B cell (primary cell): ENCODE data around the gene C10orf53. TPM values are rescaled to one million over a fixed set of nuclear protein-coding genes. Genes with fewer than 3 reads are reported as not detected.

Source experiments
- ATAC-seq: fragments of 200-7000 bp; cut with Tn5 transposase; one replicate; pipeline ENCODE4 v1.10.0; 2021; ENCODE audit warnings: low read depth, mild to moderate bottlenecking, moderate number of reproducible peaks, moderate library complexity
- CTCF ChIA-PET: fragments of 350-600 bp; sonication (Branson Sonifier 250); formaldehyde crosslinking; loops from one replicate; lab custom pipeline; 2021; ENCODE audit warnings: antibody characterized with exemption, inconsistent platforms; lab: Charles Lee
- POLR2A ChIA-PET: fragments of 350-600 bp; sonication (Branson Sonifier 250); formaldehyde crosslinking; loops from one replicate; lab custom pipeline; 2021; ENCODE audit warnings: antibody characterized with exemption; lab: Charles Lee
- DNase-seq: peaks from one replicate; pipeline ENCODE4 v3.0.0; 2013
- H2AFZ ChIP-seq: 2 replicates; pipeline ENCODE4 v1.6.1; 2012; ENCODE audit warnings: mild to moderate bottlenecking, low read depth, low read length; ENCODE audit not compliant: insufficient read depth, poor library complexity, severe bottlenecking
- H3K27ac ChIP-seq, 2 donors: 1 replicate in 1 of 2; 2 replicates in 1 of 2; pipeline ENCODE4 v1.5.1; 2012 to 2013; ENCODE audit warnings: low read length in 2 of 2, mild to moderate bottlenecking in 2 of 2, moderate library complexity in 1 of 2
- H3K27me3 ChIP-seq, 4 experiments: fragments of 200-600 bp in 1 of 4; sonication (generic) in 1 of 4; replicated peaks in 1 of 4; 1 replicate in 2 of 4; 2 replicates in 2 of 4; pipeline versions ENCODE4 v1.6.1 to v1.7.0; 2013 to 2016; ENCODE audit warnings: low read length in 3 of 4, mild to moderate bottlenecking in 2 of 4, mixed read lengths in 1 of 4, moderate library complexity in 1 of 4; ENCODE audit not compliant: insufficient read depth in 4 of 4, control insufficient read depth in 3 of 4; ENCODE audit errors: control extremely low read depth in 1 of 4
- H3K36me3 ChIP-seq, 2 experiments: replicated peaks in 1 of 2; 1 replicate in 1 of 2; 2 replicates in 1 of 2; pipeline versions ENCODE4 v1.6.1 to v1.7.1; 2013; ENCODE audit warnings: low read length in 1 of 2; ENCODE audit not compliant: insufficient read depth in 2 of 2, control insufficient read depth in 1 of 2; ENCODE audit errors: control extremely low read depth in 1 of 2, extremely low read depth in 1 of 2
- H3K4me1 ChIP-seq, 2 donors: fragments of 200-600 bp in 1 of 2; sonication (generic) in 1 of 2; 1 replicate in 1 of 2; 2 replicates in 1 of 2; pipeline versions ENCODE4 v1.5.1 to v1.6.1; 2013 to 2017; ENCODE audit warnings: low read length in 2 of 2; ENCODE audit not compliant: control insufficient read depth in 2 of 2, insufficient read depth in 2 of 2
- H3K4me2 ChIP-seq: replicated peaks from 2 replicates; pipeline ENCODE3; 2012; ENCODE audit warnings: mild to moderate bottlenecking, low read depth, low read length; ENCODE audit not compliant: poor library complexity, severe bottlenecking
- H3K4me3 ChIP-seq, 5 experiments: fragments of 200-600 bp in 1 of 5; sonication (generic) in 1 of 5; 1 replicate in 3 of 5; 2 replicates in 2 of 5; pipeline versions ENCODE4 v1.5.1 to v1.7.0; 2011 to 2016; ENCODE audit warnings: low read length in 4 of 5, mild to moderate bottlenecking in 4 of 5, low read depth in 2 of 5, control low read depth in 1 of 5, moderate library complexity in 1 of 5; ENCODE audit not compliant: insufficient read depth in 1 of 5; ENCODE audit errors: control extremely low read depth in 1 of 5, extremely low read depth in 1 of 5
- H3K79me2 ChIP-seq: fragments of 200-600 bp; sonication (generic); one replicate; pipeline ENCODE4 v1.6.0; 2016; ENCODE audit warnings: low read length; ENCODE audit not compliant: control insufficient read depth, insufficient read depth
- H3K9ac ChIP-seq: fragments of 200-600 bp; sonication (generic); 2 replicates; pipeline ENCODE4 v1.6.1; 2017; ENCODE audit warnings: mild to moderate bottlenecking, low read length, moderate library complexity
- H3K9me3 ChIP-seq, 3 donors: one replicate each; pipeline versions ENCODE4 v1.6.1 to v1.7.1; 2013; ENCODE audit warnings: low read length in 2 of 3; ENCODE audit not compliant: control insufficient read depth in 2 of 3, insufficient read depth in 1 of 3; ENCODE audit errors: control extremely low read depth in 1 of 3
- H4K20me1 ChIP-seq: 2 replicates; pipeline ENCODE4 v1.6.0; 2012; ENCODE audit warnings: mild to moderate bottlenecking, low read length; ENCODE audit not compliant: insufficient read depth, control insufficient read depth, poor library complexity, severe bottlenecking
- H3K27ac Mint-ChIP-seq: one replicate; pipeline ENCODE4 v1.8.0; 2021; ENCODE audit warnings: mixed read lengths
- H3K27me3 Mint-ChIP-seq: one replicate; pipeline ENCODE4 v1.8.0; 2021; ENCODE audit warnings: mixed read lengths
- H3K4me1 Mint-ChIP-seq: one replicate; pipeline ENCODE4 v1.8.0; 2021; ENCODE audit warnings: mixed read lengths
- H3K4me3 Mint-ChIP-seq: one replicate; pipeline ENCODE4 v1.8.0; 2021; ENCODE audit warnings: mixed read lengths
- H3K9me3 Mint-ChIP-seq: one replicate; pipeline ENCODE4 v1.8.0; 2022; ENCODE audit warnings: mixed read lengths; ENCODE audit not compliant: insufficient read depth
- EZH2 ChIP-seq: IDR thresholded peaks from 2 replicates; pipeline ENCODE4 v1.6.1; 2012; ENCODE audit warnings: borderline replicate concordance, low read depth, mild to moderate bottlenecking, moderate library complexity, low read length; ENCODE audit not compliant: insufficient read depth, poor library complexity, severe bottlenecking
- WGBS: methylation state at CpG from one replicate; pipeline ENCODE4 v1.1.5; 2013; ENCODE audit warnings: missing lambda C conversion rate; ENCODE audit not compliant: insufficient coverage; 5-methylcytosine and 5-hydroxymethylcytosine counted together
- intact Hi-C: fragments of 100-400 bp; cut with micrococcal nuclease; formaldehyde crosslinking; loops from one replicate; pipeline ENCODE4 v1.10.0; 2022
- polyA plus RNA-seq: library from polyadenylated mRNA; depleted of rRNA; stranded (reverse); fragments of >200 nt; gene quantifications from 2 replicates; pipeline ENCODE4 v1.2.3, GENCODE V29; 2012
- total RNA-seq, 2 donors: library from RNA; stranded (reverse); fragments of 120-200 nt in 1 of 2; gene quantifications; 1 replicate in 1 of 2; 2 replicates in 1 of 2; pipeline versions ENCODE4 v1.2.3 to v1.2.4, GENCODE V29; 2013 to 2022
- TF ChIP-seq, protein P1 (sequence below): fragments of 200-600 bp; IDR thresholded peaks from one replicate; pipeline ENCODE4 v1.8.0; 2022; ENCODE audit warnings: antibody characterized with exemption, mild to moderate bottlenecking

The C10orf53 gene
- total and polyA plus RNA-seq, 2 donors (not counting 1 experiment from before 2014, with no cell fraction given) = not detected

DNA sequence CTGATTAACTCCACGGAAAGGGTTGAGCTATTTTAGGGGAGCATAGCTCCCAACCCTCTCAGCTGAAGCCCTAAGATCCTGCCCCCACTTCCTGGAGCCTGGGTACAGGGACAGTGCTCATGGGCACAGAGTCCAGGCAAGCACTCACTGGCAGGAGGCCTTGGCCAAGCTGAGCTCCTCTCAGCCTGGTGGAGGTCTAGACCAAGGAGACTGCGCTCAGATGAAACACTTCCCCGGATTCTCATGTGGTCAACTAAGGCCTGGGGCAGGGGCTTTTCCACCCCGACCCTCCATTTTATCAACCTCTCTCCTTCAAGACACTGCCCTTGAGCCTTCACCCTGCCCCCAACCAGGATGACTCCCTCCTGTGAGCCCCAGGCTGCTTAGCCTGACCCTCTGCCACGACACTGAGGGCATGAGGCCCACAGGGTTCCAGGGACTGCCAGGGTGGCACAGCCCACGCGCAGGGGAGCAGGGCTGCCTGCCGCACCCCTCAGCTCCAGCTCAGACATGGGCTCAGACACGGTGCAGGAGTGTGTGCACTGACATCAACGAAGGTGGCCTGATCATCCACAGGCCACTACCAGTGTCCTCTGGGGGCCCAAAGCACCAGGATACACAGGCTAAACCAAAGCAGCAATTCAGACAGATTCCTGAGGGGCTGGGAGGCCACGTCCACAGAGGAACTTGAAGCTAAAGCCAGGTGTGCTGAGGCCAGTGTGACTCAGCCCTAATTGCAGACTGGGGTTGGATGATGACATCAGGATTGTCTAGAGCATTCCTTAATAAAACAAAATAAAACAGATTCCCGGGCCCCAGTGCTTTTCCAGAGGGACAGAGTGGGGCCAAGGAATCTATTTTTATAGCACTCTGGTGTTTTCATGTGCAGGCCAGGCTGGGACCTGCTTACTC lies 46.8 kb upstream of the C10orf53 start:
- Histone ChIP-seq H3K4me2 (no peak overlapping the region), H3K4me1 (no peaks in the 10 kb centered on the region), H3K27ac (no peak overlapping the region), H3K36me3 (no peaks in the 10 kb centered on the region), H3K79me2 (no peaks in the 10 kb centered on the region), H2AFZ (no peak overlapping the region), H3K4me3 (no peak overlapping the region), H3K27me3 (peaks cover 0 to 2% (median 0%) of the 10 kb centered on the region in 4 experiments), H3K9ac (no peak overlapping the region), H3K9me3 (peaks cover 0 to 4% (median 0%) of the 10 kb centered on the region in 3 donors), H4K20me1 (no peaks in the 10 kb centered on the region)
- ChIA-PET CTCF (no interaction called here), POLR2A (no interaction called here)
- Mint-ChIP-seq H3K27ac (no peak overlapping the region), H3K9me3 (no peaks in the 10 kb centered on the region), H3K4me1 (no peaks in the 10 kb centered on the region), H3K4me3 (no peak overlapping the region), H3K27me3 (peaks cover 6% of the 10 kb centered on the region)
- no peak for ATAC-seq
- 64% methylated on average over 10 of the region's 12 CpGs for WGBS
- intact Hi-C loops = no loop called here
- no peak for DNase-seq
- TF ChIP-seq, protein P1, sequence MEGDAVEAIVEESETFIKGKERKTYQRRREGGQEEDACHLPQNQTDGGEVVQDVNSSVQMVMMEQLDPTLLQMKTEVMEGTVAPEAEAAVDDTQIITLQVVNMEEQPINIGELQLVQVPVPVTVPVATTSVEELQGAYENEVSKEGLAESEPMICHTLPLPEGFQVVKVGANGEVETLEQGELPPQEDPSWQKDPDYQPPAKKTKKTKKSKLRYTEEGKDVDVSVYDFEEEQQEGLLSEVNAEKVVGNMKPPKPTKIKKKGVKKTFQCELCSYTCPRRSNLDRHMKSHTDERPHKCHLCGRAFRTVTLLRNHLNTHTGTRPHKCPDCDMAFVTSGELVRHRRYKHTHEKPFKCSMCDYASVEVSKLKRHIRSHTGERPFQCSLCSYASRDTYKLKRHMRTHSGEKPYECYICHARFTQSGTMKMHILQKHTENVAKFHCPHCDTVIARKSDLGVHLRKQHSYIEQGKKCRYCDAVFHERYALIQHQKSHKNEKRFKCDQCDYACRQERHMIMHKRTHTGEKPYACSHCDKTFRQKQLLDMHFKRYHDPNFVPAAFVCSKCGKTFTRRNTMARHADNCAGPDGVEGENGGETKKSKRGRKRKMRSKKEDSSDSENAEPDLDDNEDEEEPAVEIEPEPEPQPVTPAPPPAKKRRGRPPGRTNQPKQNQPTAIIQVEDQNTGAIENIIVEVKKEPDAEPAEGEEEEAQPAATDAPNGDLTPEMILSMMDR = no peak
- TF ChIP-seq EZH2 = no peak

DNA sequence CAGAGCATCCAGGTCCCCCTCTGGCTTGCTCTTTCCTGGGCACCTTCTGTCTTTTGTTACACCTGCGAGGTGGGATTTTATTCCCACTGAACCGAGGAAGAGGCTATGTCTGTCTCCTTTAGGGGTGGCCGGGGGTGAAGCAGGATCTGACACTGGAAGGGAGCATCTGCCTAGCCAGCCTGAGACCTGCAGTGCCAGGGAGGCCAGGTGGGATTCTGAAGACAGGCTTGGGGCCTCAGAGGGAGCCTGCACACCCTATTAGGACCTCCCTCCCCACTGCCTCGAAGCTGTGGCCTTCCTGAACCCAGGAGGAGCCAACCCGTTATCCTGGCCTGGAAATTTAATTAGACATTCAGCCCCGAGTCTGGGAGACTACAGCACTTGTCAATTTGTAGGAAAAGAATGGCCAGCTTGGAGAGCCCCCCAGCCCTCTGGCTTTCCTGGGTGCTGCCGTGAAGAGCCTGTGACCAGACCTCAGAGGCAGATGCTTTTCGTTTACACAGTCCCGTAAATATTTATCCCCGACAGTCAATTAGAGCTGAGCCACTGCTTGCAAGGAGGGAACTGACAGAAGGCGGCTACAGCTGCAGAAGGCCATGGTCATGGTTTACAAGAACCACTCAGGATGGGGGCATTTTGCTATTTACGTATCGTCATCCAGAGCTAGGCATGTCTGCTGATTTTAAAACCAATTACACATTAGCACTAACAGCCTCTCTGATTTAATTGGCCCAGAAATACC lies 46.0 kb upstream of the C10orf53 start:
- CTCF ChIA-PET = no interaction called here
- Histone ChIP-seq H3K27ac (no peak overlapping the region), H4K20me1 (no peaks in the 10 kb centered on the region), H3K4me1 (no peaks in the 10 kb centered on the region), H3K4me2 (no peak overlapping the region), H3K27me3 (peaks cover 0 to 2% (median 0%) of the 10 kb centered on the region in 4 experiments), H3K9ac (no peak overlapping the region), H3K79me2 (no peaks in the 10 kb centered on the region), H3K36me3 (no peaks in the 10 kb centered on the region), H2AFZ (no peak overlapping the region), H3K9me3 (peaks cover 0 to 4% (median 0%) of the 10 kb centered on the region in 3 donors), H3K4me3 (no peak overlapping the region)
- Mint-ChIP-seq H3K27ac (no peak overlapping the region), H3K4me1 (no peaks in the 10 kb centered on the region), H3K4me3 (no peak overlapping the region), H3K27me3 (peaks cover 10% of the 10 kb centered on the region), H3K9me3 (no peaks in the 10 kb centered on the region)
- POLR2A ChIA-PET = no interaction called here
- ATAC-seq = no peak
- intact Hi-C loops = no loop called here
- WGBS = 62% methylated on average over 13 of the region's 13 CpGs
- no peak for TF ChIP-seq EZH2
- TF ChIP-seq, protein P1 = no peak
- DNase-seq = no peak
